ENCODE data around the gene SCAF1. TPM values are rescaled to one million over a fixed set of nuclear protein-coding genes. Genes with fewer than 3 reads are reported as not detected.

SCAF1 gene
- polyA plus RNA-seq, 3 donors = 0.39 to 7.5 (median 0.68) TPM

GRCh38 chr19:49646586-49646985 lies 4.6 kb downstream of the SCAF1 start:
- Histone ChIP-seq H3K79me2 (ENCODE audit: insufficient read depth, low read length) (peaks cover 49% of the 10 kb centered on the region), H3K4me2 (replicated peaks; ENCODE audit: extremely low read depth, low read length, poor library complexity, severe bottlenecking) (no peak overlapping the region), H3K27me3 (ENCODE audit: control insufficient read depth in 2 of 2, insufficient read depth in 2 of 2, low read length in 2 of 2) (no peaks in the 10 kb centered on the region), H3K9ac (ENCODE audit: insufficient read depth, low read length, poor library complexity, severe bottlenecking) (no peak overlapping the region), H3K9me3 (replicated peaks in 1 of 2; ENCODE audit: control insufficient read depth in 1 of 2, insufficient read depth in 1 of 2, low read length in 2 of 2) (no peaks in the 10 kb centered on the region), H4K20me1 (ENCODE audit: insufficient read depth, low read length) (peaks cover 55% of the 10 kb centered on the region), H2AFZ (ENCODE audit: insufficient read depth, low read depth, low read length, poor library complexity, severe bottlenecking) (no peak overlapping the region), H3K27ac (ENCODE audit: low read depth in 1 of 2, low read length in 2 of 2) (no peak overlapping the region), H3K36me3 (replicated peaks in 1 of 2; ENCODE audit: control insufficient read depth in 1 of 2, insufficient read depth in 2 of 2, low read length in 2 of 2) (peaks cover 51 to 70% of the 10 kb centered on the region in 2 donors), H3K4me1 (ENCODE audit: control insufficient read depth in 1 of 2, insufficient read depth in 2 of 2, low read length in 2 of 2) (peaks cover 13 to 17% of the 10 kb centered on the region in 2 donors), H3K4me3 (replicated peaks in 1 of 3; ENCODE audit: low read depth in 2 of 3, low read length in 3 of 3) (no peak overlapping the region)
- peaks cover 0 to 2% (median 0%) of the 10 kb centered on the region in 3 donors for H3K27me3 Mint-ChIP-seq (ENCODE audit: low read depth in 3 of 3)
- DNase-seq = no peak
- H3K4me1 Mint-ChIP-seq = peaks cover 19% of the 10 kb centered on the region
- no peak overlapping the region for H3K4me3 Mint-ChIP-seq
- 100% methylated on average over 16 of the region's 17 CpGs for WGBS (ENCODE audit: insufficient coverage)
- peaks cover 0 to 2% (median 0%) of the 10 kb centered on the region in 7 donors for H3K9me3 Mint-ChIP-seq
- intact Hi-C loops (cut with micrococcal nuclease) = no loop called here
- no peak for TF ChIP-seq CTCF (IDR thresholded peaks at IDR 0.05)
- H3K27ac Mint-ChIP-seq = peak overlapping the region in 2 of 7 donors; percentile 3 to 69
- H3K36me3 Mint-ChIP-seq = peaks cover 42 to 68% of the 10 kb centered on the region in 2 donors

DNA sequence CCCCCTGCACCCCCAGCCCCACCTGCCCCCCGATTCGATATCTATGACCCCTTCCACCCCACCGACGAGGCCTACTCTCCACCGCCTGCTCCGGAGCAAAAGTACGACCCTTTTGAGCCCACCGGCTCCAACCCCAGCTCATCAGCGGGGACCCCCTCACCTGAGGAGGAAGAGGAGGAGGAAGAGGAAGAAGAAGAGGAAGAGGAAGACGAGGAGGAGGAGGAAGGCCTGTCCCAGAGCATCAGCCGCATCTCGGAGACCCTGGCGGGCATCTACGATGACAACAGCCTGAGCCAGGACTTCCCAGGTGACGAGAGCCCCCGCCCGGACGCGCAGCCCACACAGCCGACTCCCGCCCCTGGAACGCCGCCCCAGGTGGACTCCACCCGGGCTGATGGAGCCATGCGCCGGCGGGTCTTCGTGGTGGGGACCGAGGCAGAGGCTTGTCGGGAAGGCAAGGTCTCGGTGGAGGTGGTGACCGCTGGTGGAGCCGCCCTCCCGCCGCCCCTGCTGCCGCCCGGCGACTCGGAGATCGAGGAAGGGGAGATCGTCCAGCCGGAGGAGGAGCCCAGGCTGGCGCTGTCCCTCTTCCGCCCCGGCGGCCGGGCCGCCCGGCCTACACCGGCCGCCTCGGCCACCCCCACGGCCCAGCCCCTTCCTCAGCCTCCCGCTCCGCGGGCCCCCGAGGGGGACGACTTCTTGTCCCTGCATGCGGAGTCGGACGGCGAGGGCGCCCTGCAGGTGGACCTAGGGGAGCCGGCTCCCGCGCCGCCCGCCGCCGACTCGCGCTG lies 9.2 kb downstream of the SCAF1 start:
- Histone ChIP-seq H3K4me2 (replicated peaks; ENCODE audit: extremely low read depth, low read length, poor library complexity, severe bottlenecking) (no peak overlapping the region), H3K9ac (ENCODE audit: insufficient read depth, low read length, poor library complexity, severe bottlenecking) (no peak overlapping the region), H3K36me3 (replicated peaks in 1 of 2; ENCODE audit: control insufficient read depth in 1 of 2, insufficient read depth in 2 of 2, low read length in 2 of 2) (peaks cover 79 to 91% of the 10 kb centered on the region in 2 donors), H3K27ac (ENCODE audit: low read depth in 1 of 2, low read length in 2 of 2) (no peak overlapping the region), H3K27me3 (ENCODE audit: control insufficient read depth in 2 of 2, insufficient read depth in 2 of 2, low read length in 2 of 2) (no peaks in the 10 kb centered on the region), H3K9me3 (replicated peaks in 1 of 2; ENCODE audit: control insufficient read depth in 1 of 2, insufficient read depth in 1 of 2, low read length in 2 of 2) (no peaks in the 10 kb centered on the region), H3K4me1 (ENCODE audit: control insufficient read depth in 1 of 2, insufficient read depth in 2 of 2, low read length in 2 of 2) (no peaks in the 10 kb centered on the region), H3K79me2 (ENCODE audit: insufficient read depth, low read length) (peaks cover 12% of the 10 kb centered on the region), H2AFZ (ENCODE audit: insufficient read depth, low read depth, low read length, poor library complexity, severe bottlenecking) (no peak overlapping the region), H3K4me3 (replicated peaks in 1 of 3; ENCODE audit: low read depth in 2 of 3, low read length in 3 of 3) (no peak overlapping the region), H4K20me1 (ENCODE audit: insufficient read depth, low read length) (peaks cover 53% of the 10 kb centered on the region)
- DNase-seq = no peak
- no peak for TF ChIP-seq CTCF (IDR thresholded peaks at IDR 0.05)
- H3K4me3 Mint-ChIP-seq = no peak overlapping the region
- WGBS (ENCODE audit: insufficient coverage) = 97% methylated on average over 52 of the region's 72 CpGs
- peaks cover 0 to 4% (median 0%) of the 10 kb centered on the region in 7 donors for H3K9me3 Mint-ChIP-seq
- peaks cover 64 to 86% of the 10 kb centered on the region in 2 donors for H3K36me3 Mint-ChIP-seq
- H3K4me1 Mint-ChIP-seq = no peaks in the 10 kb centered on the region
- H3K27me3 Mint-ChIP-seq (ENCODE audit: low read depth in 3 of 3) = peaks cover 0 to 2% (median 1%) of the 10 kb centered on the region in 3 donors
- intact Hi-C loops (cut with micrococcal nuclease) = no loop called here
- H3K27ac Mint-ChIP-seq = peak overlapping the region in 1 of 7 donors; percentile 51

Data from CD14-positive monocyte (primary cell).